ENCODE data around the gene SLC9A3. TPM values are rescaled to one million over a fixed set of nuclear protein-coding genes. Genes with fewer than 3 reads are reported as not detected.

The SLC9A3 gene
- total and polyA plus RNA-seq, 2 of the 13 experiments (the other 11 are each of a cell fraction or from before 2014, with no cell fraction given): 1.5 to 1.8 TPM

DNA sequence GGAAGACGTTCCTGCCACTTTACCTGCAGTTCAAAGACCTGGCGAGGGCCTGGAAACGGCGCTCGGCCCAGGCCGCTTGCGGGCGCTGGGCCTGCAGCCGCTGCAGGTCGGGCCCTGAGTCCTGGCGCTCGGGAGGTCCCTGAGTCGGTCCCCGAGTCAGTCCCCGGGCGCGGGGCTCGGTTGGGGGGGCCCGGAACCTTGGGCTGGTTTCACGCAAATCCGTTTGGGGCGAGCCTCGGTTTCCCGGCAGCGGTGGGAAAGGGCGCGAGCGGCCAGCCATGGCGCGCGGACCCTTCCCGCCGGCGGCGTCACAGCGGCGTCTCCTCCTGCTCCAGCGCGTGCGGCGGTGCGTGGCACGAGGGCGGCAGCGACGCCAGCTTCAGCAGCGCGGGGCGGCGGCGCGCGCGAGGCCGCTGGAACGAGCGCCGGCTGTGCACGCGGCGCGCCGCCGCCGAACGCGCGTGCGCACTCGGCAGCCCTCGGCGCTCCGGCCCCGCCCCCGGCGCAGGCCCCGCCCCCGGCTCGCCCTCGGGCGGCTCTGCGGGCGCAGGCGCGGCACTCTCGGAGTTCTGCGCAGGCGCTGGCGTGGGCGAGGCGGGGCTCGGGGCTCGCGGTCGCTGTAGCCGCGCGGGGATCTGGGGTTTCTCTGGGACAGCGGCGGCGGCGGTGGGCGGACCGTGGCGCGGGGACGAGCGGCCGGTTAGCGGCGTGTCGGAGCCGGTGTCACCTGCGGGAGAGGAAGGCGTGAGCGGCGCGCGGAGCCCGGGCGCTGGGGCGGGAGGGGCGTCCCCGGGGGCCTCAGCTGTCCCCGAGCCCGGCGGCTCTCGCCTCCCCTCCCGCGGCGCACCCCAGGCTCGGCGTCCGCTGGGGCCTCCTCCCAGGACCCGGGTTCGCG lies 51.3 kb downstream of the SLC9A3 start (continued):
- TF ChIP-seq NRL (CRISPR knock-in tag; IDR thresholded peaks at IDR 0.05; ENCODE audit: borderline replicate concordance) (peak; percentile 88), ONECUT2 (CRISPR knock-in tag; IDR thresholded peaks at IDR 0.05) (peak; percentile 19; the same call in 1 of the 2 replicates), ZNF430 (CRISPR knock-in tag; IDR thresholded peaks at IDR 0.05) (peak; percentile 87), RFX5 (IDR thresholded peaks at IDR 0.05; ENCODE audit: low read depth, low read length) (no peak), ZSCAN25 (CRISPR knock-in tag; IDR thresholded peaks at IDR 0.05) (peak; percentile 30; the same call in 1 of the 2 replicates), GATAD2A (CRISPR knock-in tag; IDR thresholded peaks at IDR 0.05) (no peak), ZNF570 (CRISPR knock-in tag; IDR thresholded peaks at IDR 0.05; ENCODE audit: borderline replicate concordance) (0 out of 2 replicates have a peak, but pooled peaks have one; percentile 35), ZNF501 (CRISPR knock-in tag; IDR thresholded peaks at IDR 0.05) (peak; percentile 55; the same call in 1 of the 2 replicates)
- TF ChIP-seq, protein P1, sequence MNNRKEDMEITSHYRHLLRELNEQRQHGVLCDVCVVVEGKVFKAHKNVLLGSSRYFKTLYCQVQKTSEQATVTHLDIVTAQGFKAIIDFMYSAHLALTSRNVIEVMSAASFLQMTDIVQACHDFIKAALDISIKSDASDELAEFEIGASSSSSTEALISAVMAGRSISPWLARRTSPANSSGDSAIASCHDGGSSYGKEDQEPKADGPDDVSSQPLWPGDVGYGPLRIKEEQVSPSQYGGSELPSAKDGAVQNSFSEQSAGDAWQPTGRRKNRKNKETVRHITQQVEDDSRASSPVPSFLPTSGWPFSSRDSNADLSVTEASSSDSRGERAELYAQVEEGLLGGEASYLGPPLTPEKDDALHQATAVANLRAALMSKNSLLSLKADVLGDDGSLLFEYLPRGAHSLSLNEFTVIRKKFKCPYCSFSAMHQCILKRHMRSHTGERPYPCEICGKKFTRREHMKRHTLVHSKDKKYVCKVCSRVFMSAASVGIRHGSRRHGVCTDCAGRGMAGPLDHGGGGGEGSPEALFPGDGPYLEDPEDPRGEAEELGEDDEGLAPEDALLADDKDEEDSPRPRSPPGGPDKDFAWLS (CRISPR knock-in tag; IDR thresholded peaks at IDR 0.05; ENCODE audit: borderline replicate concordance): no peak
- TF ChIP-seq, protein P2, sequence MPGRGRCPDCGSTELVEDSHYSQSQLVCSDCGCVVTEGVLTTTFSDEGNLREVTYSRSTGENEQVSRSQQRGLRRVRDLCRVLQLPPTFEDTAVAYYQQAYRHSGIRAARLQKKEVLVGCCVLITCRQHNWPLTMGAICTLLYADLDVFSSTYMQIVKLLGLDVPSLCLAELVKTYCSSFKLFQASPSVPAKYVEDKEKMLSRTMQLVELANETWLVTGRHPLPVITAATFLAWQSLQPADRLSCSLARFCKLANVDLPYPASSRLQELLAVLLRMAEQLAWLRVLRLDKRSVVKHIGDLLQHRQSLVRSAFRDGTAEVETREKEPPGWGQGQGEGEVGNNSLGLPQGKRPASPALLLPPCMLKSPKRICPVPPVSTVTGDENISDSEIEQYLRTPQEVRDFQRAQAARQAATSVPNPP (CRISPR knock-in tag; IDR thresholded peaks at IDR 0.05): peak; percentile 95
- TF ChIP-seq, protein P3, sequence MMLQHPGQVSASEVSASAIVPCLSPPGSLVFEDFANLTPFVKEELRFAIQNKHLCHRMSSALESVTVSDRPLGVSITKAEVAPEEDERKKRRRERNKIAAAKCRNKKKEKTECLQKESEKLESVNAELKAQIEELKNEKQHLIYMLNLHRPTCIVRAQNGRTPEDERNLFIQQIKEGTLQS (CRISPR knock-in tag; IDR thresholded peaks at IDR 0.05): peak; percentile 73
- TF ChIP-seq, protein P4, sequence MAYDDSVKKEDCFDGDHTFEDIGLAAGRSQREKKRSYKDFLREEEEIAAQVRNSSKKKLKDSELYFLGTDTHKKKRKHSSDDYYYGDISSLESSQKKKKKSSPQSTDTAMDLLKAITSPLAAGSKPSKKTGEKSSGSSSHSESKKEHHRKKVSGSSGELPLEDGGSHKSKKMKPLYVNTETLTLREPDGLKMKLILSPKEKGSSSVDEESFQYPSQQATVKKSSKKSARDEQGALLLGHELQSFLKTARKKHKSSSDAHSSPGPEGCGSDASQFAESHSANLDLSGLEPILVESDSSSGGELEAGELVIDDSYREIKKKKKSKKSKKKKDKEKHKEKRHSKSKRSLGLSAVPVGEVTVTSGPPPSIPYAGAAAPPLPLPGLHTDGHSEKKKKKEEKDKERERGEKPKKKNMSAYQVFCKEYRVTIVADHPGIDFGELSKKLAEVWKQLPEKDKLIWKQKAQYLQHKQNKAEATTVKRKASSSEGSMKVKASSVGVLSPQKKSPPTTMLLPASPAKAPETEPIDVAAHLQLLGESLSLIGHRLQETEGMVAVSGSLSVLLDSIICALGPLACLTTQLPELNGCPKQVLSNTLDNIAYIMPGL (CRISPR knock-in tag; IDR thresholded peaks at IDR 0.05; ENCODE audit: borderline replicate concordance in 1 of 2, low read depth in 1 of 2): peak in 1 of 2 experiments; percentile 56; a peak in 2 of 4 replicates
- TF ChIP-seq, protein P5, sequence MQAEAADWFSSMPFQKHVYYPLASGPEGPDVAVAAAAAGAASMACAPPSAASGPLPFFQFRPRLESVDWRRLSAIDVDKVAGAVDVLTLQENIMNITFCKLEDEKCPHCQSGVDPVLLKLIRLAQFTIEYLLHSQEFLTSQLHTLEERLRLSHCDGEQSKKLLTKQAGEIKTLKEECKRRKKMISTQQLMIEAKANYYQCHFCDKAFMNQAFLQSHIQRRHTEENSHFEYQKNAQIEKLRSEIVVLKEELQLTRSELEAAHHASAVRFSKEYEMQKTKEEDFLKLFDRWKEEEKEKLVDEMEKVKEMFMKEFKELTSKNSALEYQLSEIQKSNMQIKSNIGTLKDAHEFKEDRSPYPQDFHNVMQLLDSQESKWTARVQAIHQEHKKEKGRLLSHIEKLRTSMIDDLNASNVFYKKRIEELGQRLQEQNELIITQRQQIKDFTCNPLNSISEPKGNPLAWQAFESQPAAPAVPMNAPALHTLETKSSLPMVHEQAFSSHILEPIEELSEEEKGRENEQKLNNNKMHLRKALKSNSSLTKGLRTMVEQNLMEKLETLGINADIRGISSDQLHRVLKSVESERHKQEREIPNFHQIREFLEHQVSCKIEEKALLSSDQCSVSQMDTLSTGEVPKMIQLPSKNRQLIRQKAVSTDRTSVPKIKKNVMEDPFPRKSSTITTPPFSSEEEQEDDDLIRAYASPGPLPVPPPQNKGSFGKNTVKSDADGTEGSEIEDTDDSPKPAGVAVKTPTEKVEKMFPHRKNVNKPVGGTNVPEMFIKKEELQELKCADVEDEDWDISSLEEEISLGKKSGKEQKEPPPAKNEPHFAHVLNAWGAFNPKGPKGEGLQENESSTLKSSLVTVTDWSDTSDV (CRISPR knock-in tag; IDR thresholded peaks at IDR 0.05): peak; percentile 94
- TF ChIP-seq, protein P6, sequence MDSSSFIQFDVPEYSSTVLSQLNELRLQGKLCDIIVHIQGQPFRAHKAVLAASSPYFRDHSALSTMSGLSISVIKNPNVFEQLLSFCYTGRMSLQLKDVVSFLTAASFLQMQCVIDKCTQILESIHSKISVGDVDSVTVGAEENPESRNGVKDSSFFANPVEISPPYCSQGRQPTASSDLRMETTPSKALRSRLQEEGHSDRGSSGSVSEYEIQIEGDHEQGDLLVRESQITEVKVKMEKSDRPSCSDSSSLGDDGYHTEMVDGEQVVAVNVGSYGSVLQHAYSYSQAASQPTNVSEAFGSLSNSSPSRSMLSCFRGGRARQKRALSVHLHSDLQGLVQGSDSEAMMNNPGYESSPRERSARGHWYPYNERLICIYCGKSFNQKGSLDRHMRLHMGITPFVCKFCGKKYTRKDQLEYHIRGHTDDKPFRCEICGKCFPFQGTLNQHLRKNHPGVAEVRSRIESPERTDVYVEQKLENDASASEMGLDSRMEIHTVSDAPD (CRISPR knock-in tag; IDR thresholded peaks at IDR 0.05): no peak
- TF ChIP-seq, protein P7, sequence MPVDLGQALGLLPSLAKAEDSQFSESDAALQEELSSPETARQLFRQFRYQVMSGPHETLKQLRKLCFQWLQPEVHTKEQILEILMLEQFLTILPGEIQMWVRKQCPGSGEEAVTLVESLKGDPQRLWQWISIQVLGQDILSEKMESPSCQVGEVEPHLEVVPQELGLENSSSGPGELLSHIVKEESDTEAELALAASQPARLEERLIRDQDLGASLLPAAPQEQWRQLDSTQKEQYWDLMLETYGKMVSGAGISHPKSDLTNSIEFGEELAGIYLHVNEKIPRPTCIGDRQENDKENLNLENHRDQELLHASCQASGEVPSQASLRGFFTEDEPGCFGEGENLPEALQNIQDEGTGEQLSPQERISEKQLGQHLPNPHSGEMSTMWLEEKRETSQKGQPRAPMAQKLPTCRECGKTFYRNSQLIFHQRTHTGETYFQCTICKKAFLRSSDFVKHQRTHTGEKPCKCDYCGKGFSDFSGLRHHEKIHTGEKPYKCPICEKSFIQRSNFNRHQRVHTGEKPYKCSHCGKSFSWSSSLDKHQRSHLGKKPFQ (CRISPR knock-in tag; IDR thresholded peaks at IDR 0.05; ENCODE audit: insufficient replicate concordance): peak; percentile 77

Measured in HepG2 (cell line).